ENCODE data around the gene MSANTD7. TPM values are rescaled to one million over a fixed set of nuclear protein-coding genes. Genes with fewer than 3 reads are reported as not detected.

The MSANTD7 gene
- total RNA-seq, 4 donors from 2014 or later = 11.5 to 19.8 (median 14.0) TPM

DNA sequence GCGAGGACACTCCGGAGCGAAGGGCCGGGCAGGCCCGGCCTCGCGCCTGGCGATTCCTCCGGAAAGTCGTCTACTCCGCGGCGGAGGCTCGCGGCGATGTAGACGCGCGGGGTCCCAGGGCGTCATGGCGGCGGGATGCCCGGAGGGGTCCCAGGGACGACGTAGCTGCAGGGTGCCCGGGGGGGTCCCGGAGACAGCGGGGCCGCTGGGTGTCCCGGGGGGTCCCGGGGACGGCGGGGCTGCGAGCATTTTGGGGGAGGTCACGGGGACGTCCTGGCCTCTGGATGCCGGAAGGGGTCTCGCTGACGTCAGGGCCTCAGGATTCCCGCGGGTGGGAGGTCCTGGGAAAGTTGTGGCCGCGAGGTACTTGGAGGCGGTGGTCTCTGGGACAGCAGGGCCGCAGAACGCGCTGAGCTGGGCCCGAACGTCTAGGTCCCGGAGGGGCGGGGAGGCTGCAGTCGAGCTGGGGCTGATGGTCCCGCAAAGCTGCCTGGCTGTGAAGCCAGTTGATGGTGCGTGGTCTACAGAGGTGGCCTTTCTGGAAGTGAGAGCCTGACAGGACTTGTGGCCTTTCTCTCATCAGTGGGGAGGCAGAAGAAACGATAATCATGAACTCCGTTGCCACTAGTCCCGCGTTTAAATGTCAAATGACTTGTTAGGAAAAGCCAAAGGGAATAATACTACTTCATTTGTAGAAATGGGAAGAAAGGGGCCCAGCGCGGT is 637 bp downstream of the MSANTD7 start:
- peak; percentile 41 for DNase-seq
- Histone ChIP-seq H3K27me3 (no peaks in the 10 kb centered on the region), H3K27ac (peak overlapping the region; percentile 95 to 98 (median 96)), H3K4me3 (peak overlapping the region; percentile 81 to 98 (median 93)), H3K9me3 (no peaks in the 10 kb centered on the region), H3K4me1 (peaks cover 0 to 34% (median 21%) of the 10 kb centered on the region in 4 donors), H3K36me3 (peaks cover 0 to 22% (median 8%) of the 10 kb centered on the region in 4 donors)
- WGBS, 2 donors (ENCODE audit: low coverage in 1 of 2) = 0% methylated on average over 6 to 57 of the region's 60 CpGs
- TF ChIP-seq POLR2A (IDR thresholded peaks at IDR 0.05) = no peak
- no peak for TF ChIP-seq POLR2AphosphoS5 (IDR thresholded peaks at IDR 0.05)
- no peak for TF ChIP-seq EP300 (IDR thresholded peaks at IDR 0.05; ENCODE audit: low read depth)
- TF ChIP-seq, protein P1, sequence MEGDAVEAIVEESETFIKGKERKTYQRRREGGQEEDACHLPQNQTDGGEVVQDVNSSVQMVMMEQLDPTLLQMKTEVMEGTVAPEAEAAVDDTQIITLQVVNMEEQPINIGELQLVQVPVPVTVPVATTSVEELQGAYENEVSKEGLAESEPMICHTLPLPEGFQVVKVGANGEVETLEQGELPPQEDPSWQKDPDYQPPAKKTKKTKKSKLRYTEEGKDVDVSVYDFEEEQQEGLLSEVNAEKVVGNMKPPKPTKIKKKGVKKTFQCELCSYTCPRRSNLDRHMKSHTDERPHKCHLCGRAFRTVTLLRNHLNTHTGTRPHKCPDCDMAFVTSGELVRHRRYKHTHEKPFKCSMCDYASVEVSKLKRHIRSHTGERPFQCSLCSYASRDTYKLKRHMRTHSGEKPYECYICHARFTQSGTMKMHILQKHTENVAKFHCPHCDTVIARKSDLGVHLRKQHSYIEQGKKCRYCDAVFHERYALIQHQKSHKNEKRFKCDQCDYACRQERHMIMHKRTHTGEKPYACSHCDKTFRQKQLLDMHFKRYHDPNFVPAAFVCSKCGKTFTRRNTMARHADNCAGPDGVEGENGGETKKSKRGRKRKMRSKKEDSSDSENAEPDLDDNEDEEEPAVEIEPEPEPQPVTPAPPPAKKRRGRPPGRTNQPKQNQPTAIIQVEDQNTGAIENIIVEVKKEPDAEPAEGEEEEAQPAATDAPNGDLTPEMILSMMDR (IDR thresholded peaks at IDR 0.05) = no peak
- in situ Hi-C loops (cut with MboI; ENCODE audit: low pct_ligation_motif_present in 1 of 4, low pct_unique_long_range_greater_than_20kb in 1 of 4, low sequenced_read_pairs in 3 of 4) = loop anchor here in 1 of 4 donors (25.0 kb wide), 1 partner anchor 124 kb away; the partner anchor contains the start of genes DCLRE1C and MEIG1
- intact Hi-C loops (cut with DNase I; ENCODE audit: low total_unique reads) = no loop called here

DNA sequence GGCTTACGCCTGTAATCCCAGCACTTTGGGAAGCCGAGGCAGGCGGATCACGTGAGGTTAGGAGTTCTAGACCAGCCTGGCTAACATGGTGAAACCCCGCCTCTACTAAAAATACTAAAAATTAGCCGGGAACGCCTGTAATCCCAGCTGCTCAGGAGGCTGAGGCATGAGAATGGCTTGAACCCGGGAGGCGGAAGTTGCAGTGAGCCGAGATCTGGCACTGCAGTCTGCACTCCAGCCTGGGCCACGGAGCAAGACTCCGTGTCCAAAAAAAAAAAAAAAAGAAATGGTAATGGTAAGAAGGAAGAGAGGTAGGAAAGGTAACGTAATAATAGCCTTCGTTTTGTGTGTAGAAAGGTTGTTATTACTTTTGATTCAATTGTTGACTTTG is 1.2 kb downstream of the MSANTD7 start:
- Histone ChIP-seq H3K27me3 (no peaks in the 10 kb centered on the region), H3K36me3 (peaks cover 0 to 22% (median 8%) of the 10 kb centered on the region in 4 donors), H3K4me1 (peaks cover 0 to 33% (median 21%) of the 10 kb centered on the region in 4 donors), H3K4me3 (peak overlapping the region; percentile 81 to 98 (median 93)), H3K27ac (peak overlapping the region; percentile 95 to 98 (median 96)), H3K9me3 (no peaks in the 10 kb centered on the region)
- TF ChIP-seq, protein P1 (IDR thresholded peaks at IDR 0.05) = no peak
- TF ChIP-seq POLR2A (IDR thresholded peaks at IDR 0.05) = peak; percentile 14
- WGBS, 2 donors (ENCODE audit: low coverage in 1 of 2) = 4 to 12% methylated on average over 12 to 14 of the region's 14 CpGs
- peak; percentile 30 for DNase-seq
- intact Hi-C loops (cut with DNase I; ENCODE audit: low total_unique reads) (no loop called here), in situ Hi-C loops (cut with MboI; ENCODE audit: low pct_ligation_motif_present in 1 of 4, low pct_unique_long_range_greater_than_20kb in 1 of 4, low sequenced_read_pairs in 3 of 4) (loop anchor here in 1 of 4 donors (25.0 kb wide), 1 partner anchor 123 kb away; the partner anchor contains the start of genes DCLRE1C and MEIG1)

DNA sequence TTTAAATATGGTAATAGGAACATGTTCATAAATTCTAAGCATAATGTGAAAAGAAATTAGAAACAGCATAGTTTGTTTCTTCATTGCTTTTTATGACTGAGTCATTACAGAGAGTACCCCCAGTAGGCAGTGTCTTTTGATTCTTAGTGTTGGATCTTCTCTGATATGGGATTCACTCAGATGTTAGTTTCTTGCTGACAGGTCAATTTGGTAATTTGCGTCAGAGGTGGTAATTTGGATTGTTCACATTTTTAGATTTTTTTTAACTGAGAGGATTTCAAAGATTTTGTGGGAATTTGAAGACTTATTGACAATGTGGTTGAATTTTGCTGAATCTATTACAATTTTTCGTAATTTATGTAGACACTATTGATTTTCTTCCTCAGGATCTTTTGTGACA is 2.1 kb downstream of the MSANTD7 start:
- intact Hi-C loops (cut with DNase I; ENCODE audit: low total_unique reads) (no loop called here), in situ Hi-C loops (cut with MboI; ENCODE audit: low pct_ligation_motif_present in 1 of 4, low pct_unique_long_range_greater_than_20kb in 1 of 4, low sequenced_read_pairs in 3 of 4) (loop anchor here in 1 of 4 donors (25.0 kb wide), 1 partner anchor 122 kb away; the partner anchor contains the start of genes DCLRE1C and MEIG1)
- Histone ChIP-seq H3K4me1 (peaks cover 0 to 26% (median 19%) of the 10 kb centered on the region in 4 donors), H3K27me3 (no peaks in the 10 kb centered on the region), H3K4me3 (no peak overlapping the region), H3K36me3 (peaks cover 0 to 29% (median 8%) of the 10 kb centered on the region in 4 donors), H3K27ac (no peak overlapping the region), H3K9me3 (no peaks in the 10 kb centered on the region)
- TF ChIP-seq POLR2AphosphoS5 (IDR thresholded peaks at IDR 0.05) (no peak), EP300 (IDR thresholded peaks at IDR 0.05; ENCODE audit: low read depth) (no peak), POLR2A (IDR thresholded peaks at IDR 0.05) (no peak)
- TF ChIP-seq, protein P1 (IDR thresholded peaks at IDR 0.05) = no peak
- DNase-seq = no peak
- 91 to 92% methylated on average over 2 of the region's 2 CpGs for WGBS, 2 donors (ENCODE audit: low coverage in 1 of 2)

DNA sequence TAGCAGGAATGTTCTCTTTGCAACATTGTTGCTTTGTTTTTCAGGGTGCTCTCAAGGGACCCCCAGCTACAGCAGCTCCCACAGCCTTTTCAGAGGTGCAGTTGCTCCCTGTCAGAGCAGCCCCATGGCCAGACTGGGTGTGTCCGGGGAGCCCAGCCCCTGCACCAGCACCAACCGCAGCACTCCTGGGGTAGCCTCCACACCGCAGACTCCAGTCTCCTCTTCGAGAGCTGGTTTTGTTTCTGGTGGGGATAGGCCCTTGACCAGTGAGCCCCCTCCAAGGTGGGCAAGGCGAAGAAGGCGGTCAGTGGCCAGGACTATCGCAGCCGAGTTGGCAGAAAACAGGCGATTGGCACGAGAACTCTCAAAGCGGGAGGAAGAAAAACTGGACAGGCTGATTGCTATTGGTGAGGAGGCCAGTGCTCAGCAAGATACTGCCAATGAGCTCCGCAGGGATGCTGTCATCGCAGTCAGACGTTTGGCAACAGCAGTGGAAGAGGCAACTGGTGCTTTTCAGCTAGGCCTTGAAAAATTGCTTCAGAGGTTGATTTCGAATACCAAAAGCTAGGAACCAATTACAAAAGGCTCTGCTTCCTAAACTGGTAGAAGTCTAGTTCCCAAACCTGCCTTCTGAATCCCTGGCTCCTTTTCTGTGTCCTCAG is 5.4 kb downstream of the MSANTD7 start:
- H3K36me3 ChIP-seq = peaks cover 0 to 29% (median 8%) of the 10 kb centered on the region in 4 donors
- H3K4me1 ChIP-seq = peaks cover 0 to 14% (median 10%) of the 10 kb centered on the region in 4 donors
- no peaks in the 10 kb centered on the region for H3K9me3 ChIP-seq
- WGBS, 2 donors (ENCODE audit: low coverage in 1 of 2) = 92 to 97% methylated on average over 2 to 15 of the region's 15 CpGs
- H3K27ac ChIP-seq = no peak overlapping the region
- TF ChIP-seq POLR2AphosphoS5 (IDR thresholded peaks at IDR 0.05) (no peak), POLR2A (IDR thresholded peaks at IDR 0.05) (no peak), EP300 (IDR thresholded peaks at IDR 0.05; ENCODE audit: low read depth) (no peak)
- TF ChIP-seq, protein P1 (IDR thresholded peaks at IDR 0.05) = no peak
- DNase-seq = no peak
- no peaks in the 10 kb centered on the region for H3K27me3 ChIP-seq
- H3K4me3 ChIP-seq = no peak overlapping the region
- in situ Hi-C loops (cut with MboI; ENCODE audit: low pct_ligation_motif_present in 1 of 4, low pct_unique_long_range_greater_than_20kb in 1 of 4, low sequenced_read_pairs in 3 of 4) (loop anchor here in 1 of 4 donors (25.0 kb wide), 1 partner anchor 119 kb away; the partner anchor contains the start of genes DCLRE1C and MEIG1), intact Hi-C loops (cut with DNase I; ENCODE audit: low total_unique reads) (no loop called here)
